Measurements from ENCODE around the gene MARCHF2.
"Not testable (repeated sequence)": the region's sequence is repeated elsewhere in the genome, so short reads cannot be mapped to it uniquely, and the experiment has no call there.

The MARCHF2 gene

DNA sequence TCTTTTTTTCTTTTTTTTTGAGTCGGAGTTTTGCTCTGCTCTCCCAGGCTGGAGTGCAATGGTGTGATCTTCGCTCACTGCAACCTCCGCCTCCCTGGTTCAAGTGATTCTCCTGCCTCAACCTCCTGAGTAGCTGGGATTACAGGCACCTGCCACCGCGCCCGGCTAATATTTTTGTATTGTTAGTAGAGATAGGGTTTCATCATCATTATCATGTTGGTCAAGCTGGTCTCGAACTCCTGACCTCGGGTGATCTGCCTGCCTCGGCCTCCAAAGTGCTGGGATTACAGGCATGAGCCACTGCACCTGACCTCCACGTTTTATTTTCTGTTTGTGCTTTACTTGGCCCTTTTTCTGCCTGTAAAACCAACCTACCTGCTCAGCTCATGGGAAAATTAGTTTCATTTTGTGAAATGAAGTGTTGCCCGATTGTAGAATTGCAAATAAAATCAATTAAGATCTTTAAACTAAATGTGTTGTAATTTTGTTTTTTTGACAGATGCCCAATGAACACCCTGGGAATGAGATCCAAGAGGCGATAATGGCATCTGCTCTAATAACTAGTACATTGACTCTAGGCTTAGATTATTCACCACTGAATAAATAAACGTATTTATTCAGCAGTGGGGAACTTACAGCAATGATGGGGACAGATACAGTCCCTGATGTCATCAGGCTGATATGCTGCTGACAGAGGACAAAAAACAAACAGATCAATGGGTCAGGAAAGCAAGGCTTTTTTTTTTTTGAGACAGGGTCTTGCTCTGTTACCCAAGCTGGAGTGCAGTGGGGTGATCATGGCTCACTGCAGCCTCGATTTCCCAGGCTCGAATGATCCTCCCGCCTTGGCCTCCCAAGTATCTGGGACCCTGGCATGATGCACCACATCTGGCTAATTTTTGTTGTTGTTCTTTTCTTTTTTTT, 25.2 kb upstream of the MARCHF2 start:
- no peak for DNase-seq

DNA sequence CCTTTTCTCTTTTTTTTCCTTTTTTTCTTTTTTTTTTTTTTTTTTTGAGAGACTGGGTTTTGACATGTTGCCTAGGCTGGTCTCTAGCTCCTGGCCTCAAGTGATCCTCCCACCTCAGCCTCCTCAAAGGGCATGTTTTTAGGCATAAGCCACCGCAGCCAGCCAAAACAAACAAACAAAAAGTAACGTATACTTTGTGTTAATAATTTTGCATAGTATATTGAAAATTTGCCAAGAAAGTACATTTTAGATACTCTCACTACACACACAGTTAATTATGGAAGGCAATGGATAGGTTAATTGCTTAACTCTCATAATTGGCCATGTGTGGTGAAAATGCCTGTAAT, 24.5 kb upstream of the MARCHF2 start:
- DNase-seq = no peak

DNA sequence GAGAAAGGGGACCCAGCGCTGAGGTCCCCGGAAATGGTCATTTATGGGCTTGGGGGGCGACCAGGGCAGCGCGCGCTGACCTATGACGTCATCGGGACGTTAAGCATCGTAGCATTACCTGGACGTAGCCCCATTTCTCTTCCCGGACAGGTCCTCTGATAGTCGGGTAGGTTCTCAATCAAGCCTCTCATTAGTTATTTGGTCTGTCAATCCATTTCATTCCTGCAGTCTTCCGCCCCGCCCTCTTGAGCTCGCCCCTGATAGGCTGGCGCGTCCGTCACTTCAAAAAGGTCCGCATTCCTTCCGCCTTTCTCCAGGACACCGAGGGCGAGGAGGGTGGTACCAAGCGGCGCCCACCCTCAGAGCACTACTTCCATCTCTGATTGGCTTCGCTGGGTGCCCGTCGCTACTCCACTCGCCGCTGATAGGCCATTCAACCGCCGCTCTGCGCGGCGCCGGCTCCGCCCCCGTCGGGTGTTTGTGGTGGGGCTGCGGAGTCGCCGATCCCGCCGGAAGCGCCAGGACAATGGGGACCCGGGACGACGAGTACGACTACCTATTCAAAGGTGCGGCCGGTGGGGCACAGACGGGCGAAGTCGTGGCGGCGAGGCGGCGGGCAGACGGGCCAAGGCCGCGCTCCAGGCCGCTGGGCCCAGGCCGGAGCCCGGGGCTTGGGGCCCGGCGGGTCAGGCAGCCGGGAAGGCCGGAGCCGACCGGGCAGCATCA, 23.1 kb upstream of the MARCHF2 start, which contains the start of gene RAB11B:
Gene RAB11B, plus strand, starts transcription at position 470 of the 726 bp plus-strand sequence. Its CDS starts 57 bp downstream, at position 527.
- DNase-seq = peak; percentile 100

DNA sequence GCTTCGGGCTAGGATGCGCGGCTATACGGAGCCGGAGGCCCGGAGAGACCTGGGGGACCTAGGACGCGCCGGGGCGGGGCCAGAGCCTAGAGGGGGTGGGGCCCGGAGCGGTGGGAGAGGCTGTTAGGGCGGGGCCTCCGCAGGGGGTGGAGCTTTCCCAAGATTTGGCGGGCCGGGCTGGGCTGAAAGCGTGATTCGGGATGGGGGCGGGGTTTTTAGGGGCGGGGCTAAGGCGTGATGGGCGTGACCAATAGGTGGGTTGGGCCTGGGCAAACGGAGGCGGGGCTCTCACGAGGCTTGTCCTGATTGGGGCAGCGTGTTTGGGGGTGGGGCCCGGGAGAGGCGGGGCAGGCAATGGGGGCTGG, 22.5 kb upstream of the MARCHF2 start:
- peak; percentile 85 to 88 for DNase-seq

DNA sequence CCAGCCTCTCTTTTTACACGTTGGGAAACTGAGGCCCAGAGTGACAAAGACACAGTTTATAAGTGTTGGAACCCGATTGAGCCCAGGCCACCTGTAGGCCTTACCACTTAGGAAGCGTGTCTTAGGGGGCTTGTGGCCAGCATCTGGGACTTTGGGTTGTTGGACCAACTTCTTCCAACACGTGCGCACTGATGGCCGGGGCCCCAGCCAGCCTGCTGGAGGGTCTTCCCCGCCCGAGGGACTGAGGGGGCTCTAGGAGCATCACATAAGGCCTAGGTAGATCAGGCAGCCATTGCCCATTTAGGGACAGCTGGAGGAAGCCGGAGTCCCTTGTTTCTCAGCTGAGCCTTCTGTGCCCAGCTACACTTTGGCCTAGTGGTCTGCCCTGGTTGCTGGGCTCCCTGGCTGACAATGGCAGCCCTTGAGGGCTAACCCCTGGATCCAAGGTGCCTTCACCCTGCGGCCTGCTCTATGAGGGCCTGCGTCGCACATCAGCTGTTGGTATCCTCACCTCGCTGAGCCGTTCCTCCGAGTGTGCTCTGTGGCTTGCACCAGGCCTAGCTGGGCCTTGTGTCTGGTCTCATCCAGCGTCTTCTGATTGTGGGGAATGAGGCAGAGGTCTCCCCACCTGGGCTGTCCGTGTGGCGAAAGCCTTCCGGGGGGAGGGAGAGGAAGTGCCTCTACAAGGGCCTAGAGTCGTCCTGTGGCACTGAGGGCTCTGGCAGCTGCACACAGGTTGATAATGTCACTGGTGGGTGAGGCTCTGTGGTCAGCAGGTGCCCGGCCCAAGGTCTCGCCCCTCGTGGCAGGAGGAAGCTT, 21.7 kb upstream of the MARCHF2 start:
- DNase-seq = no peak

DNA sequence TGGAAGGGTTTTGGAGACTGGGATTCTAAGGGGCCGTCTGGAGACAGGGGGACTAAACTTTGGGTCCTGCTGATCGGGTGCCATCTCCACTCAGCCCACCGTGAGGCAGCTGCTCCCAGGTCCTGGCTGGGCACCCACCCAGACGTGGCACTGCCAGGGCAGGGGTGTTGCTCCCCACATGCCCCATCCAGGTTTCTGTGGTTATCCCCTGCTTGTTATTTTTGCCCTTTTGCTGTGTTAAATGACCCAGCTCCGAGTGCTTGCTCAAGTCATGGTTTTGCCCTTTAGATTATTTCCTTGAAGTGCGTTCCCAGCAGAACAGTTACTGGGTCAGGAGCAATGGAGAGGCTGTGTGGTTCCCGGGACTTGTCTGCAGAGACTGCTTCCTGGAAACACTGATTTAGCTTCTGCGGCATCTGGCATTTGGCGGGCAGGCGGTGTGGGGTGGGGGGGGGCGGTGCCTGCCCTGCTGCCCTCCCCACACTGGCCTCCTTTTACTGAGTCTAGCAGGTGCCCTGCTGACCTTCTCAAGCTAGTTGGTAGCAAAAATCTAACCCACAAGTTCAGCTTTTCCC, 21.0 kb upstream of the MARCHF2 start:
- DNase-seq = no peak

DNA sequence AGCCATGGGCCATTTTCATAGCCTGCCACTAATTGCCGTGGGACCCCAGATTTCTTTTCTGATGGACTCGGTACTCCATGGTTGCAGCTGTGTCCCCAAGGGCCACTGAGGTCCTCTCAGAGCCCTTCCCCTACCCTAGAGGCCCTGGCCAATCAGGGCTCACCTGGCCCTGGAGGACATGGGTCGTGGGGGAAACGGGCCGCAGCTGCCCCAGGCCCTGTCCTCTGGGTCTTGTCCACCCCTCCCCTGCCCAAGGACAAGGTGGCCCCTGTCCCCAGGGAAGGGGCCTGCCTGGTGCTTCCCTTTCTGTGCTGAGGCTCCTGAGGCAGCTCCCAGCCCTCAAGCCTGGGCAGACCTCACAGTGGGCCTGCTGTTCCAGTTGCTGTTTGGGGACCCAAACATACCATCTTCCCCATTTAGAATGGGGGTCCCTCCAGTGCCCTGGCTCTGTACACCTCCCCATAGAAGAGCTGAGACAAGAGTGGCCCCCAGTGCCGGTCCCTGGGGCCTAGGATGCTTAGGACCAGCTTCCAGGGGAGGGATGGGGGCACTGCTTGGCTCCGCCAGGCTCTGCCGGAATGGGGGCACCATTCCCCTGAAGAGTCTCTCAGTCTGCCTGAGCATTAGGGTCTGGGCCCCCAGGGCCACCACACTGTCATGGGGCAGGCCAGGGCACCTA, 19.8 kb upstream of the MARCHF2 start:
- no peak for DNase-seq

DNA sequence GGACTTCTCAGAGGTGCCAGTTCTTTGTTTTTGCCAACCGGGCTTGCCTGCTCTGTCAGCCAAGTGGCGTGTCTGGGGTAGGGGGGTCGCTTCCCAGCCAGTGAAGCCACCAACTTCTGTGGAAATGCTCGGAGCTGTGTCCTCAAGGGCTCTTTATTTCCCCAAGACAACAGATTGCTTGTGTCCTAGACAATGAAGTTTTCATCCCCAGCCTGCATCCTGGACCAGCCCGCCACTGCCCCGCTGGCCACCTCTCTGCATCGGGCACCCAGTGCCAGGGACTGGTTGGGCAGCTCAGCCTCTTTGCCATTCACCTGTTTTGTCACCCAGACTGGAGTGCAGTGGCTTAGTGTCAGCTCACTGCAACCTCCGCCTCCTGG, 19.2 kb upstream of the MARCHF2 start:
- no peak for DNase-seq

DNA sequence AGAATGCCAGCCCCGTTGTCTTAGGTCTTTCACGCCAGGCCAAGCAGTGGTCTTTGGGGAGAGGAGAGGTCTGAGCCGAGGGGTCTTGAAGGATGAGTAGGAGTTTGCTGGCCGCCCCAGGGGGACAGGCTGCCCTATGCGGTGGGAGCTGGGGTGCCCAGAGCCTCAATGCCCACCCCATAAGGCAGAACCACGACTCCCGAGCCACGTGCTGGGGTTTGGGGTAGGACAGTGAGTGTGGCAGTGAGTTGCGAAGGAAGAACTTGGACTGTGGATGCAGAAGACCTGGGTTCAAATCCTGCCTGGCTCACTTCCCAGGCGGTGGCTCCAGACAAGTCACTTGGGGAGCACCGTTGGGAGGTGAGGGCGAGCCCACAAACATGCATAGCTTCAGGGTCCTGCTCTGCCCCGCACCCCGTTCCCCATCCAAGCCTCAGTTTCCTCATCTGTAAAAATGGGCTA, 17.5 kb upstream of the MARCHF2 start:
- DNase-seq = no peak

DNA sequence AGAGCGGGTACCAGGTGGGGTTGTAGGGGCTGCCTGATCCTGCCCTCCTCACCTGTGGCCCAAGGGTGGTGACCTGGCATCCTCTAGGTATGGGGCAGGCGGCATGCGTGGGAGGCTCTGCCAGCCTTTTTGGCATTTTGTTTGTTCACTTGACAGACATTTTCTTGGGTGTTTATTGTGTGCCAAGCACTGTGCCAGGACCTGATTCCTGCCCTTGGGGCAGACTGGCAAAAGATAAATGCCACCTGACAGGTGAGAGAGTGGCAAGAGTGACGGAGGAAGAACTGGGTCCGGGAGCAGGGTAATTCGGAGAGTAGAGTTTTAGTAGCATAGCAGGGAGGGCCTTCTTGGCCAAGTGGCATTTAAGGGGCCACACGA, 16.9 kb upstream of the MARCHF2 start:
- no peak for DNase-seq

DNA sequence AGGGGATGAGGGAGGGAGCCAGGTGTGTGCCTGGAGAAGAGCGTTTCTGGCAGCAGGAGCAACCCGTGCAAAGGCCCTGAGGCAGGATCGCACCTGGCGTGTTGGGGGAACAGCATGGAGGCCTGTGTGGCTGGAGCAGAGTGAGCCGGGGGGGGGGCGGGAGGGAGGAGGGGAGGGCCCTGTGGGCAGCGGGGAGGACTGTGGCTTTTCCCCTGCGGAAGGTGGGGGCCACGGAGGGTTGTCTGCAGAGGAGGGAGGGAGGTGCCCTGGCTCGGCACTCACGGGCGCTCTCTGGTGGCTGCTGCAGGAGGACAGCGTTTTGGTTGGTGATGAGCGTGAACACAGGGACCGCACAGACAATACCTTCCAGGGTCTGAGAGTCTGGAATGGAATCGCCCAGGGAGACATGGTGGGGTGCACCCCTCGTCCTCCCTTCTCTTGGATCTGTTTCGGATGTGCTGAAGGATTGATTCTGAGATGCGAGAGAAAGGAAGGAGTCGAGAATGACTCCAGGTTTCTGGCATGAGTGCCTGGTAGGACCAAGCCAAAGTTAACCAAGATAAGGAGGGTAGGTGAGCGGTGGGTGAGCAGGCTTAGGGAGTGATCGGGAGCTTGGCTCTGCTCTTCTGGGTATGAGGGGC, 16.4 kb upstream of the MARCHF2 start:
- peak; percentile 22 to 71 for DNase-seq

DNA sequence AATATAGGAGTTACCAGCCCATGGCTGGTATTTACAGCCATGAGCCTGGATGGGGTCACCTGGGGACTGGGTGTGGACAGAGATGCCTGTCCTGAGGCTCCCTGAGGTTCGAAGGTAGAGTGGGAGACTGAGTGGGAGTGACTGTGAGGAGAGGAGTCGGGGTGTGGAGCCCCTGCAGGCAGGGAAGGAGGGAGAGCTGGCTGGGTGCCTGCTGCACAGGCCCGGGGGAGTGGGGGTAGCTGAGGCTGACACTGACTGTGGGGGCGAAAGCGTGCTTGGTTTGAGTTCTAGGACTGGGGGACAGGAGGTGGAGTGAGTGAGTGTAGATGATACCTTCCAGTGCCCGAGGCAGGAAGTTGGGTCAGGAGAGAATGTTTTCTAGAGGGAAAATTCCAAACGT, 15.8 kb upstream of the MARCHF2 start:
- DNase-seq = no peak

DNA sequence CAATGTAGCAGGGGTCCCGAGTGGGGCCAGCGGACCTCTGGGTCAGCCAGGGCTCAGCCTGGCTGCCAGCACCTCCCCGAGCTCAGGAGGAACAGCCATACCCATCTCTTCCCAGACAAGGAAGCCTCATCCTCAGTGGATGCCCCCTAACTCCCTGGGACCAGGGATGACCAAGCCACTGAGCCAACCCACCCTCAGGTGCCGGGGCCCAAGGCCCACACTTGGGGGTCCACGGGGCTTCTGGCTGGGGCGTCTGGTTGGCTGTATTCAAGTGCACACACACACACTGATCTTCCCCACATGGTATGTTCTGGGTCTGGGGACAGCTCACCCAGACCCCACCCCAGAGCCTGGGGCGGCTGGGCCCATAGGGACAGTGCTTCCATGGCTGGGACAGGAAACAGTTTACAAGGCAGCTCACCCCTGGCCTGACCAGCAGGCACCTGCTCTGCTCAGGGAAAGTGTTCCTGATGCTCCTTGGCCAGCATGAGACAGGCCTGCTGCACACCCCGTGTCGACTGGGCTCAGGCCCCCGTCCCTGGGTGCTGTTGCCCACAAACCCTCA, 15.3 kb upstream of the MARCHF2 start:
- DNase-seq = no peak

DNA sequence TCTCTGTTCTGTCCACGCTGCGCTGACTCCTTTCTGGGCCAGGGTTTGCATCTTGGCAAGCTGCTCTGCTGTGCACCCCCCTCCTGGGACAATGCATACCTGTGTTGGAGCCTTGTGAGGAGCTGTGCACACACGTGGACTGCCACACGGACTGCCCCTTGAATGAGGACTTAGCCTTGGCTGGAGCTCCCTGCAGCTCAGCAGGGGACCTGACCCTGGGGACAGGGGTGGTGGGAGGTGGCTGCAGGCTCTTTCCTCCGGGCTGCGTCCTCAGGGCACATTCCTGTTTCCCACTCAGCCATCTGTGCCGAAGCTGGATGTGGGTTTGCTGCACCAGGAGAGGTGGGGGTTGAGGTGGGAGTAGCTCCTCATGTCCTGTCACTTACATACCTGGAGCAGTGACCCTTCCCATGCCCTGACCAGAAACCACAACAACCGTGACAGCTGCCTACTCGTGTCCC, 14.8 kb upstream of the MARCHF2 start:
- no peak for DNase-seq

DNA sequence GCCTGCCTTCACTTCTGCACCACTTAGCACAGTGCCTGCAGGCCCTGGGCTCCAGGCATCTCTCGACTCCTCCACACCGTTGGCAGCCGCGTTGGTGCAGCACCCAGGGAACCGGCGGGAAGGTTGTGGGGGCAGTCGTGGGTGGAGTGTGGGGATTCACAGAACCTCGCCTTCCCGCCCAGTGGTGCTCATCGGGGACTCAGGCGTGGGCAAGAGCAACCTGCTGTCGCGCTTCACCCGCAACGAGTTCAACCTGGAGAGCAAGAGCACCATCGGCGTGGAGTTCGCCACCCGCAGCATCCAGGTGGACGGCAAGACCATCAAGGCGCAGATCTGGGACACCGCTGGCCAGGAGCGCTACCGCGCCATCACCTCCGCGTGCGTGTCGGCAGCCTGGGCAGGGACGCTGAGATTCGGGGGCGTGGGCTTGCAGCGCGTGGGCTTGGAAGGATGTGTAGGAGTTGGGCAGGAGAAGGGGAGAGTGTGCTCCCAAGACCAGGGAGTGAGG, 13.4 kb upstream of the MARCHF2 start:
- no peak for DNase-seq

DNA sequence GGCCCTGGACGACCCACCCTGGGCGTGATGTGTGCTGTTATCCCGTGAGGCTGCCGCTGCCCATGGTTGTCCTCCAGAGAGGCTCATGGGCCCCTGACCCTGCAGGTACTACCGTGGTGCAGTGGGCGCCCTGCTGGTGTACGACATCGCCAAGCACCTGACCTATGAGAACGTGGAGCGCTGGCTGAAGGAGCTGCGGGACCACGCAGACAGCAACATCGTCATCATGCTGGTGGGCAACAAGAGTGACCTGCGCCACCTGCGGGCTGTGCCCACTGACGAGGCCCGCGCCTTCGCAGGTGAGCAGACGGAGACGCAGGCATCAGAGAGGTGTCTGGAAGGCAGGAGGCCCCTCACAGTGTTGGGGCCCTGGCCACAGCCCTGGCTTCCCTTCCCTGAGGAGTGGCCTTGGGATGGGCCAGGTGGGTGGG, 11.1 kb upstream of the MARCHF2 start:
- DNase-seq = no peak

DNA sequence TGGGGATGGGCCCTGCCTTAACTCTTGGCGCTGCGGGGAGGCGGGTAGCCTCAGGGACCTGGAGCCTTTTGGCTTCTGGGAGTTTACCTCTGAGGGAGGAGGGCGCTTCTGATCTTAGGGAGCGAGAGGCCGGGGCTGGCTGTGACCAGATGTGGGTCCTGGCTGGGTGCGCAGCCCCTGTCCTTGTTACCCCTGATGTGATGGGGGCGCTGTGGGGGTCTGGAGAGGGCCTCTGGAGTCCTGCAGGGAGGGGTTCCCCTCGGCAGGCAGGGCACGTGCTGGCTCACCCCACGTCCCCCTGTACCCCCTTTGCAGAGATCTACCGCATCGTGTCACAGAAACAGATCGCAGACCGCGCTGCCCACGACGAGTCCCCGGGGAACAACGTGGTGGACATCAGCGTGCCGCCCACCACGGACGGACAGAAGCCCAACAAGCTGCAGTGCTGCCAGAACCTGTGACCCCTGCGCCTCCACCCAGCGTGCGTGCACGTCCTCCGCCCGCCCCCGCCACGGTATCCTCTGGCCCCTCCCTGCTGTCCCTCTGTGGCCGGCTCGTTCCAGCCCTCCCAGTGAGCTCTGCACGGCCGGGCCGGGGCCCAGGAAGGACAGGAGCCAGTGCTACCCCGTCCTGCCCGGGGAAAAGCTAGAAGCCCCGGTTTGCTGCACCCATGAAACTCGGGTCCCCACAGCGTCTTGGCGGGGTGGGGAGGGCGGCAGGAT, 9.8 kb upstream of the MARCHF2 start:
- no peak for DNase-seq

DNA sequence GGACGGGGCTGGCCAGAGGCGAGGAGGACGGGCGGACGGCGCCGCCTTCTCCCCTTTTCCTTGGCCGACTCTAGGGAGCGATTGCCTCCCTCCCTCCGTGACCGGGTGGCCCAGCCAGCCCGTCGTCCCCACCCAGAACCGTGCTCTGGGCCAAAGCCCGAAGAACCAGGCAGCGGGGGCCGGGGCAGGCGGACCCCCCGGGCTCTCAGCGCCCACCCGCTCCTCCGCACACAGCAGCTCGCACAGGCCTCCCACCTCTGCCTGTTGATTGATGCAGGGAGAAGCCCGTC, 9.3 kb upstream of the MARCHF2 start:
- DNase-seq = no peak

DNA sequence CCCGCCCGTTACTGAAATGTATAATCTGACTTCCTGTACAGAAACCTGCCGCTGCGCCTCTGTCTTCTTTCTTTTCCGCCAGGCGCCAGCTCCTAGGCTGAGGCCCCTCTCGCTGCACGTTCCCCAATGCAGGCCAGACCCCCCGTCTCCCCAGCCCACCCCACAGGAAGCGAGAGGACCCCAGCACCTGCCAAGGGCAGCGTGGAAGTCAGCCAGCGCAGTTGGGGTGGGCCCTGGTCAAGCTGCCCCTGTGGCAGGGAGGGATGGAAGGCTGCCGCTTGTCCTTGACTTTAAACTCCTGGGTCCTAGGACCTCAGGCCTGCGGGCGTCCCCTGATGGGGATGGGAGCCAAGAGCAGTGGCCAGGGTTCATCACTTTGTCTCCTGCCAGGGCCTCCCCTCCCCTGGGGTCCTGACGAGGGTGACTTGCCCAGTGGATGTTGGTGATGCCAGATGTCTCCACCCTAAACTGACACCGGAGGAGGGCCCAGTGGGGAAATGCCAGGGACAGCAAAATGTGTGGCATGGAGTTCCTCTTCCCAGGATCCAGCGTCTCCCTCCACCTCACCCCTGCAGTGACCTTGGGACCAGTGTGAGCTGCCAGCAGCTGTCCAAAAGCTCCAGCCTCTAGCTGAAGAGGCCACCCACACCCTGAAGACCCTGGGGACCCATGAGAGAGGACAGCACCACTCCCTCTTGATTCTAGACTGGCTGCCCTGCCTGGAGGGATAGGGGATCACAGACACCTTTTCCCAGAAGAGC, 8.5 kb upstream of the MARCHF2 start:
- no peak for DNase-seq

DNA sequence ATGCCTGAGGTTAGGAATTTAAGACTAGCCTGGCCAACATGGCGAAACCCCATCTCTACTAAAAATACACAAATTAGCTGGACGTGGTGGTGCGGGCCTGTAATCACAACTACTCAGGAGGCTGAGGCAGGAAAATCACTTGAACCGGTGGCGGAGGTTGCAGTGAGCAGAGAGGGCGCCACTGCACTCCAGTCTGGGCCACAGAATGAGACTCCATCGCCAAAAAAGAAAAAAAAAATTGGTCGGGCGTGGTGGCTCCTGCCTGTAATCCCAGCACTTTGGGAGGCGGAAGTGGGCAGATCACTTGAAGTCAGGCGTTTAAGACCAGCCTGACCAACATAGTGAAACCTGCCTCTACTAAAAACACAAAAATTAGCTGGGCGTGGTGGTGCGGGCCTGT, 2.4 kb upstream of the MARCHF2 start:
- not testable (repeated sequence) for DNase-seq
